LNCAP (cell line): ENCODE data around the gene ZNF275.

Source experiments
- CTCF ChIP-seq: fragments of 450-650 bp; IDR thresholded peaks from 2 replicates; pipeline ENCODE4 v1.5.1; 2017; ENCODE audit warnings: mild to moderate bottlenecking

ZNF275 gene

GRCh38 chrX:153343674-153344073, 9.7 kb downstream of the ZNF275 start:
- TF ChIP-seq CTCF = no peak

- TF ChIP-seq CTCF = no peak
These were observed 13.6 kb downstream of the ZNF275 start for GRCh38 chrX:153347530-153347929.

- TF ChIP-seq CTCF = no peak
These were observed 14.5 kb downstream of the ZNF275 start for GRCh38 chrX:153348421-153348820.

- no peak for TF ChIP-seq CTCF
These were observed 16.0 kb downstream of the ZNF275 start for GRCh38 chrX:153349952-153350351.

- TF ChIP-seq CTCF = no peak
These were observed 18.0 kb downstream of the ZNF275 start for GRCh38 chrX:153351981-153352380.

GRCh38 chrX:153352858-153353257, 18.9 kb downstream of the ZNF275 start:
- no peak for TF ChIP-seq CTCF

GRCh38 chrX:153353416-153353815, 19.5 kb downstream of the ZNF275 start:
- TF ChIP-seq CTCF = no peak

GRCh38 chrX:153357877-153358276, 23.9 kb downstream of the ZNF275 start:
- no peak for TF ChIP-seq CTCF
